Vagina (tissue), 2 donors: ENCODE measurements around the gene CHST7.

Experiments
- CTCF ChIP-seq, 3 experiments: fragments of 450-650 bp in 2 of 3; fragments of 200-600 bp in 1 of 3; sonication (generic) in 1 of 3; IDR thresholded peaks; one replicate each; pipeline ENCODE4 v1.5.1; 2017 to 2019; ENCODE audit warnings: antibody characterized with exemption in 3 of 3, mild to moderate bottlenecking in 2 of 3, moderate library complexity in 2 of 3
- POLR2AphosphoS5 ChIP-seq, 2 donors: sonication (generic); formaldehyde crosslinking; IDR thresholded peaks; one replicate each; pipeline ENCODE4 v1.9.0; 2017; ENCODE audit warnings: antibody characterized with exemption in 2 of 2, mild to moderate bottlenecking in 2 of 2, low read depth in 1 of 2; ENCODE audit not compliant: insufficient read depth in 1 of 2

DNA sequence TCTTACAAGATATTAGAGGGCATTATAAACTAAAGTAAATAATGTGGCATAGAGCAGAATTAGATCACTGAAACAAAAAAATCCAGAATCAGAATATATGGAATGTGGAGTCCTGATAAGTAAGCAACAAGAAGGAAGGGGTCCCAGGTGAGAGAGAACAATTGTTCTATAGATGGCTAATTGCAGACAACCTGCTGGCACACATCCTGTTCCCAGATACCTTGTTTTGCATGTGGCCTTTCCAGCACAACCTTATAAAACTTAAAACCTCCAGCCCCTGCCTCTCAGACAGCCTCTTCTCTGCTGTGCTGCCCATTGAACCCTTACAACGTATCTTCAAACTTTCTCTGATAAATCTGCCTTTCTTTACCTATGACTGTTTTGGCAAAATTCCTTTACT is 23.7 kb upstream of the CHST7 start:
- TF ChIP-seq POLR2AphosphoS5 (IDR thresholded peaks at IDR 0.05; ENCODE audit: insufficient read depth in 1 of 2, low read depth in 1 of 2) (no peak), CTCF (IDR thresholded peaks at IDR 0.05) (no peak)
